Mesothelial cell of epicardium (in vitro differentiated cells): Measurements from ENCODE around the gene REN. TPM values are rescaled to one million over a fixed set of nuclear protein-coding genes. Genes with fewer than 3 reads are reported as not detected.

ENCODE experiments used
- DNase-seq, 2 experiments: peaks; one replicate each; pipeline ENCODE4 v3.0.0; 2021; ENCODE audit warnings: low spot score in 2 of 2; ENCODE audit not compliant: unreplicated experiment in 2 of 2
- H3K27ac Mint-ChIP-seq: 2 replicates; pipeline ENCODE4 v1.8.0; 2021; ENCODE audit warnings: mixed read lengths
- H3K27me3 Mint-ChIP-seq: 2 replicates; pipeline ENCODE4 v1.8.0; 2021; ENCODE audit warnings: low read depth, mixed read lengths
- H3K36me3 Mint-ChIP-seq: 2 replicates; pipeline ENCODE4 v1.8.0; 2021; ENCODE audit warnings: mixed read lengths
- H3K4me1 Mint-ChIP-seq: 2 replicates; pipeline ENCODE4 v1.8.0; 2021; ENCODE audit warnings: mixed read lengths
- H3K4me3 Mint-ChIP-seq: 2 replicates; pipeline ENCODE4 v1.8.0; 2021; ENCODE audit warnings: mild to moderate bottlenecking, moderate library complexity, mixed read lengths
- H3K9me3 Mint-ChIP-seq: 2 replicates; pipeline ENCODE4 v1.8.0; 2021; ENCODE audit warnings: mixed read lengths
- CTCF ChIP-seq: fragments of 200-600 bp; sonication (generic); IDR thresholded peaks from one replicate; pipeline ENCODE4 v1.5.0; 2021; ENCODE audit warnings: antibody characterized with exemption; ENCODE audit not compliant: unreplicated experiment
- total RNA-seq: library from RNA; stranded (reverse); gene quantifications from 3 replicates; pipeline ENCODE4 v1.2.1, GENCODE V29; 2021

The REN gene
- total RNA-seq, 1 donor from 2014 or later: not detected

DNA sequence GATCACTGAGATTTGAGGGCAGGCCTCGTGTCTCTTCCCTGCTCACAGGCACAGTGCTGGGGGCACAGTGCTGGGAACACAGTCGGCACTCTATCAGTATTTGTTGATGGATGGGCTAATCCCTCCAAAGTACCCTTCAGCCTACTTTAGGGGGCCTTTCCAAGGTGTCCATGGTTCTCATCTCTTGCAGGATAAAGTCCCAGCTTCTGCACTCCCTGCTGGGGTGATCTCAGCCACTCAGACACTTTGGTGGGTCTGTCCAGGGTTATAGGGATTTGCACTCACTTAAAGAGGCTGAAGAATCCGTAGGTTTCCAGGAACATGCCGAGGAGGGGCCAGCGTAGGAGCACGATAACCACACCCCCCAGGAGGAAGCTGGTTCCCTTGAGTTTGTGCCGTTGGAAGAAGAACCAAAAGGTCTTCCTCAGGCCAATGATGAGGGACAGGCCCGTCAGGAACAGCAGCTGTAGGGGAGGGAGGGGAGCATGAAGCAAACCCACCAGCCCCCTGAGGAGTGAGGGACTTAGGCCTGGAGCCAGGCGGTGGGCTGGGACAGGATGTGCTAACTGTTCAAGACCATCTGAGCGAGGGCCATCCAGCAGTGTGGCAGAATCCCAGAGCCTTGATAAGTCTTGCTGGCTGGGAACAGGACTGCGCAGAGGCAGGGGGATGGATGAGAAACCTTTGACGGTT lies 35.4 kb upstream of the REN start:
- Mint-ChIP-seq H3K27ac (no peak overlapping the region), H3K36me3 (no peaks in the 10 kb centered on the region), H3K27me3 (peaks cover 13% of the 10 kb centered on the region), H3K9me3 (no peaks in the 10 kb centered on the region), H3K4me1 (peaks cover 25% of the 10 kb centered on the region), H3K4me3 (no peak overlapping the region)
- TF ChIP-seq CTCF: no peak
- DNase-seq: no peak

DNA sequence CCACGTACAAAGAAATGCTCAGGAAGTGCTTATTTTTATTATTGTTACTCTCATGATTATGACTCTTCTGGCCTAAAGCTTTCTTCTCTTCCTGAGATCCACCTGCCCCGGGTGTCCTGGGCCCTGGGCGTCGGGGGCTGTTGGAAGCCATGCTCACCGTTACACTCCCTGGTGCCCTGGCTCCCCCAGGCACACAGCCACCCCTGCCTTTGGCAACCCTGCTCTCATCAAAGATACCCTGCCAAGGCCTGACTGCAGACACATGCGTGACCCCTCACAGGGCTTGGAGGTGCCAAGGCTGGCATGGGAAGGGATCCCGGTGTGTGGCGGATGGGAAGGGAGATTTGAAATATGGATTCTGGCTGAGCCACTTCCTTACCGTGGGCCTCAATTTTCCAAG lies 33.4 kb upstream of the REN start:
- Mint-ChIP-seq H3K27me3 (peaks cover 10% of the 10 kb centered on the region), H3K4me3 (no peak overlapping the region), H3K36me3 (no peaks in the 10 kb centered on the region), H3K4me1 (peaks cover 23% of the 10 kb centered on the region), H3K9me3 (no peaks in the 10 kb centered on the region), H3K27ac (no peak overlapping the region)
- no peak for TF ChIP-seq CTCF
- no peak for DNase-seq

- Mint-ChIP-seq H3K27me3 (peaks cover 10% of the 10 kb centered on the region), H3K4me1 (peaks cover 30% of the 10 kb centered on the region), H3K9me3 (no peaks in the 10 kb centered on the region), H3K36me3 (no peaks in the 10 kb centered on the region), H3K27ac (peak overlapping the region; percentile 78), H3K4me3 (no peak overlapping the region)
- no peak for TF ChIP-seq CTCF
- DNase-seq: no peak
These were observed 32.5 kb upstream of the REN start for GRCh38 chr1:204198348-204199340.

DNA sequence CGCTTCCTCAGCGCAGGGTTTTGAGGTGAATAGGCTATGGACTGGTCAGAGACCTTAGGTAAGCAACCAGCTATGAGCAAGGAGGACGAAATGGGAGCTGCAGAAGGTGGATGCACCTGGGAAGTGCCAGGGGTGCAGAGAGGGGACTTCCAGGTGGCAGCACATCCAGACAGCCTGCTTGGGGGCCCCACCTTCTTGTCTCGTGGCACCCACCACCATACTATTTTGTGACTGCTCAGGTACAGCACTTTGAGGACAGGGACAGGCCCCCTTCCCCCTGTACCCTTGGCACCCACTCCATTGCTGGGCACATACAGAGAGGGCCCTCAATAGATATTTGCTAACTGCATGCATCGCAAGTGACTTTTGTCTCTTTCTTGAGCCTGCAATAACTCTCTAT lies 30.9 kb upstream of the REN start:
- DNase-seq: no peak
- Mint-ChIP-seq H3K36me3 (no peaks in the 10 kb centered on the region), H3K9me3 (no peaks in the 10 kb centered on the region), H3K27ac (no peak overlapping the region), H3K4me3 (no peak overlapping the region), H3K27me3 (peaks cover 19% of the 10 kb centered on the region), H3K4me1 (peaks cover 30% of the 10 kb centered on the region)
- TF ChIP-seq CTCF: no peak

- Mint-ChIP-seq H3K36me3 (no peaks in the 10 kb centered on the region), H3K4me3 (no peak within 1 kb of the TSS), H3K9me3 (no peaks in the 10 kb centered on the region), H3K4me1 (peaks cover 32% of the 10 kb centered on the region), H3K27me3 (peaks cover 22% of the 10 kb centered on the region), H3K27ac (no peak within 1 kb of the TSS)
- no peak for DNase-seq
- no peak for TF ChIP-seq CTCF
These were observed 30.1 kb upstream of the REN start, which contains the start of gene KISS1 for GRCh38 chr1:204196068-204196795. Gene KISS1, minus strand, starts transcription at chr1:204196491. Its CDS starts 3,615 bp downstream, at chr1:204192876.
